Panc1 (cell line): ENCODE data around the gene CDC45.

ENCODE experiments used
- CTCF ChIP-seq: fragments of 450-650 bp; IDR thresholded peaks from 2 replicates; pipeline ENCODE4 v1.5.1; 2017; ENCODE audit warnings: mild to moderate bottlenecking
- POLR2AphosphoS5 ChIP-seq: IDR thresholded peaks from 2 replicates; pipeline ENCODE4 v1.6.1; 2012; ENCODE audit warnings: mild to moderate bottlenecking, low read depth, low read length, moderate library complexity
- REST ChIP-seq, 2 experiments: IDR thresholded peaks; 2 replicates each; pipeline ENCODE4 v1.6.1; 2011 to 2012; ENCODE audit warnings: low read depth in 2 of 2, control low read depth in 1 of 2, low read length in 1 of 2, mild to moderate bottlenecking in 1 of 2, moderate library complexity in 1 of 2; ENCODE audit not compliant: insufficient read depth in 1 of 2
- SIN3A ChIP-seq: IDR thresholded peaks from 2 replicates; pipeline ENCODE4 v1.6.1; 2012; ENCODE audit warnings: low read depth, mild to moderate bottlenecking, low read length, moderate library complexity, borderline replicate concordance; ENCODE audit not compliant: insufficient read depth
- TCF7L2 ChIP-seq: IDR thresholded peaks from 2 replicates; pipeline ENCODE4 v1.6.1; 2011; ENCODE audit warnings: mild to moderate bottlenecking, low read depth, low read length, inconsistent platforms

GRCh38 chr22:19509191-19509590, 29.5 kb downstream of the CDC45 start:
- TF ChIP-seq CTCF: no peak
- TF ChIP-seq POLR2AphosphoS5: no peak
- TF ChIP-seq REST (IDR thresholded peaks at IDR 0.05; ENCODE audit: insufficient read depth in 1 of 2, low read depth in 2 of 2, low read length in 1 of 2): 0 out of 4 replicates have a peak, but pooled peaks of 1 of the 2 experiments have one; percentile 20
- no peak for TF ChIP-seq SIN3A
- no peak for TF ChIP-seq TCF7L2
